ENCODE data around the gene ADGRD1. TPM values are rescaled to one million over a fixed set of nuclear protein-coding genes. Genes with fewer than 3 reads are reported as not detected.

Gene ADGRD1
- total RNA-seq, 2 donors from 2014 or later, result 2.7 TPM; not detected in 1

- no peaks in the 10 kb centered on the region for H3K4me1 Mint-ChIP-seq
- no peaks in the 10 kb centered on the region for H3K9me3 Mint-ChIP-seq
- H3K27me3 Mint-ChIP-seq, result peaks cover 18% of the 10 kb centered on the region
- H3K36me3 Mint-ChIP-seq (ENCODE audit: low read depth), result no peaks in the 10 kb centered on the region
- ATAC-seq (replicated peaks), result no peak
- no peak overlapping the region for H3K27ac Mint-ChIP-seq
- no peak overlapping the region for H3K4me3 Mint-ChIP-seq
These were observed 12.8 kb downstream of the ADGRD1 start for GRCh38 chr12:130966443-130967030.

GRCh38 chr12:130967636-130968035 lies 13.9 kb downstream of the ADGRD1 start:
- Mint-ChIP-seq H3K9me3 (no peaks in the 10 kb centered on the region), H3K36me3 (ENCODE audit: low read depth) (no peaks in the 10 kb centered on the region), H3K27ac (no peak overlapping the region), H3K4me3 (no peak overlapping the region), H3K27me3 (peaks cover 11% of the 10 kb centered on the region), H3K4me1 (no peaks in the 10 kb centered on the region)
- no peak for ATAC-seq (replicated peaks)

GRCh38 chr12:130968611-130969010 lies 14.9 kb downstream of the ADGRD1 start:
- H3K4me3 Mint-ChIP-seq, result no peak overlapping the region
- no peaks in the 10 kb centered on the region for H3K4me1 Mint-ChIP-seq
- no peak overlapping the region for H3K27ac Mint-ChIP-seq
- no peak for ATAC-seq (replicated peaks)
- H3K27me3 Mint-ChIP-seq, result peaks cover 8% of the 10 kb centered on the region
- no peaks in the 10 kb centered on the region for H3K36me3 Mint-ChIP-seq (ENCODE audit: low read depth)
- no peaks in the 10 kb centered on the region for H3K9me3 Mint-ChIP-seq

- Mint-ChIP-seq H3K27ac (no peak overlapping the region), H3K4me1 (no peaks in the 10 kb centered on the region), H3K9me3 (no peaks in the 10 kb centered on the region), H3K4me3 (no peak overlapping the region), H3K27me3 (peaks cover 8% of the 10 kb centered on the region), H3K36me3 (ENCODE audit: low read depth) (no peaks in the 10 kb centered on the region)
- no peak for ATAC-seq (replicated peaks)
These were observed 15.5 kb downstream of the ADGRD1 start for GRCh38 chr12:130969223-130969622.

GRCh38 chr12:130970165-130970907 lies 16.6 kb downstream of the ADGRD1 start:
- Mint-ChIP-seq H3K27ac (no peak overlapping the region), H3K9me3 (no peaks in the 10 kb centered on the region), H3K27me3 (peaks cover 8% of the 10 kb centered on the region), H3K4me1 (no peaks in the 10 kb centered on the region), H3K4me3 (no peak overlapping the region), H3K36me3 (ENCODE audit: low read depth) (no peaks in the 10 kb centered on the region)
- no peak for ATAC-seq (replicated peaks)

DNA sequence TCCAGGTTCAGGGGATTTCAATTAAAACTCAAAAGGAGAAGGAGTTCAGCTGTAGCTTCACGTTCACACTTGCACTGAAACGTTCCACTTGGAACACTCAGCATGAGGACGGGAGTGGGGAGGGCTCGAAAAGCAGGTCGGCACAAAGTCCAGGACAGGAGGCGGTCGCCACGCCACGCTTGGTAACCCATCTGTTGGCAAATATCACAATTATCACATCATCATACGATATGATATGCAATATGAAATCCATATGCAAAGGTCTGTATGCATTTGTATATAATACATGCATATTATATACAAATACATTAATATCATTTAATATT lies 17.2 kb downstream of the ADGRD1 start:
- H3K27me3 Mint-ChIP-seq, result peaks cover 4% of the 10 kb centered on the region
- H3K4me3 Mint-ChIP-seq, result no peak overlapping the region
- no peaks in the 10 kb centered on the region for H3K9me3 Mint-ChIP-seq
- no peaks in the 10 kb centered on the region for H3K36me3 Mint-ChIP-seq (ENCODE audit: low read depth)
- no peak for ATAC-seq (replicated peaks)
- no peaks in the 10 kb centered on the region for H3K4me1 Mint-ChIP-seq
- no peak overlapping the region for H3K27ac Mint-ChIP-seq

DNA sequence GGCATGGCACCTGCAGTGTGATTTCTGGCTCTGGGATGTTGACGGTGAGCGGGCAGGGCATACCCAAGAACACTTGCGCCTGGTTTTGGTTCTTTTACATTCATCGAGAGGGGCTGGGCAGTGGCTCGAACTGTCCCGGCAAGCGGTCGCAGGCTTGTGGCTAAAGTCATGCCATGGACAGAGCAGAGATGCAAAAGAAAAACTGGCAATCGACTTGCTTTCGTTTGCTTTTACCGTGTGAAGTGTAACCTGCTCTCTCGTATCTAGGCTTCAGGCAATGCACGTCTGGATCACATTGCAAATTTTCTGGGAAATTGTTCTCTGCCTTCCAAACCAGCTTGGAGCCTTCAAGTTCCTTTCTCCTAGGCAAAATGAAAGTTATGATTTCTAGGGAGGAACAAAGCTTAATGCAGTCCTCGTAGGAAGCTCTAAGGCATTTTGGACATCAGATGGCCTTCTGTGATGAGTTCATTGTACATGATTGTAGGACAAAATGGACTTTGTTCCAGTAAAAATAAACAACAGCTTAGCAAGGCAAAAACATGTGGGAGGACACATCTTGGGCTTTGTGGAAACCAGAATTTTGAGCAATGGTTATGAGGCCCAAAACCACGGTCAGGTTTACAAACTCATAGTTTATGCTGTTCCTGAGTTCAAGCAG lies 18.3 kb downstream of the ADGRD1 start:
- H3K9me3 Mint-ChIP-seq, result no peaks in the 10 kb centered on the region
- no peak for ATAC-seq (replicated peaks)
- H3K4me1 Mint-ChIP-seq, result no peaks in the 10 kb centered on the region
- no peak overlapping the region for H3K27ac Mint-ChIP-seq
- H3K27me3 Mint-ChIP-seq, result peaks cover 4% of the 10 kb centered on the region
- no peaks in the 10 kb centered on the region for H3K36me3 Mint-ChIP-seq (ENCODE audit: low read depth)
- H3K4me3 Mint-ChIP-seq, result no peak overlapping the region

DNA sequence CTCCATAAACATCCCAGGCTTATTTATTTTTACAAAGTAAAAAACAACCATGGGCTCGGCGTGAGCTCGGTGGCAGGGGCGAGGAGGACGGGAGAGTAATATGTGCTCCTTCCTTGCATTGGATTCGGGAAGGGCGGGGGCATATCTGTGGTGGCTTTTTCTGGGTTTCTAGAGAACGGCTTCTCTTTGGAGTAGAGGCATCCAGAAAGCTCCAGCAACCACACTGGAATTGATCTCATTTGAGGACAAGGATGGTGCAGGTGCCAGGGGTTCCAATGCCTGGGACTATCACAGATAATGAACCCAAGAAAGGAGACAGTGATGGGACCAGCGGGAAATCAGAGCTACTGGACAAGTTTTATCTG lies 18.9 kb downstream of the ADGRD1 start:
- Mint-ChIP-seq H3K4me3 (no peak overlapping the region), H3K36me3 (ENCODE audit: low read depth) (no peaks in the 10 kb centered on the region), H3K27ac (no peak overlapping the region), H3K4me1 (no peaks in the 10 kb centered on the region), H3K27me3 (peaks cover 4% of the 10 kb centered on the region), H3K9me3 (no peaks in the 10 kb centered on the region)
- ATAC-seq (replicated peaks), result no peak

- no peaks in the 10 kb centered on the region for H3K4me1 Mint-ChIP-seq
- peaks cover 4% of the 10 kb centered on the region for H3K27me3 Mint-ChIP-seq
- H3K4me3 Mint-ChIP-seq, result no peak overlapping the region
- no peak for ATAC-seq (replicated peaks)
- H3K36me3 Mint-ChIP-seq (ENCODE audit: low read depth), result no peaks in the 10 kb centered on the region
- no peaks in the 10 kb centered on the region for H3K9me3 Mint-ChIP-seq
- H3K27ac Mint-ChIP-seq, result no peak overlapping the region
These were observed 19.4 kb downstream of the ADGRD1 start for GRCh38 chr12:130973109-130973508.

DNA sequence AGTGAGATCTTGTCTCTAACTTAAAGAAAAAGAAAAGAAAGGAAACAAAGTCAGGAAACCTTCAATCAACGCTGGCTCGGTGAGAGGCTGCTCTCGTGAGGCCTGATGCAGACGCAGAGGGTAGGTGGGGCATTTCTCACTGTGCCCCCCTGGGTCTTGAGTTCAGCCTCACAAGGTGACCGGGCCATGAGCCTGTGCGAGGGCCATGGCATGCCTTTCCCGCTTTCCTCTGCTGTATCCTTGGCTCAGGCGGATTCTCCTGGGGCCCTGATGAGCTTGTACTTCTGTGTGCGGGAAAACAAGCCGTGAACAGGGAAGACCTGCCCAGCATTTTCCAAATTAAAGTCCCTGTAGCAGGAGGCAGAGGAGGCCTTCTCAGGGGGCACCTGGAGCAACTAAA lies 20.2 kb downstream of the ADGRD1 start:
- no peak for ATAC-seq (replicated peaks)
- H3K4me3 Mint-ChIP-seq, result no peak overlapping the region
- no peaks in the 10 kb centered on the region for H3K9me3 Mint-ChIP-seq
- H3K27me3 Mint-ChIP-seq, result peaks cover 5% of the 10 kb centered on the region
- no peaks in the 10 kb centered on the region for H3K36me3 Mint-ChIP-seq (ENCODE audit: low read depth)
- H3K27ac Mint-ChIP-seq, result no peak overlapping the region
- no peaks in the 10 kb centered on the region for H3K4me1 Mint-ChIP-seq

DNA sequence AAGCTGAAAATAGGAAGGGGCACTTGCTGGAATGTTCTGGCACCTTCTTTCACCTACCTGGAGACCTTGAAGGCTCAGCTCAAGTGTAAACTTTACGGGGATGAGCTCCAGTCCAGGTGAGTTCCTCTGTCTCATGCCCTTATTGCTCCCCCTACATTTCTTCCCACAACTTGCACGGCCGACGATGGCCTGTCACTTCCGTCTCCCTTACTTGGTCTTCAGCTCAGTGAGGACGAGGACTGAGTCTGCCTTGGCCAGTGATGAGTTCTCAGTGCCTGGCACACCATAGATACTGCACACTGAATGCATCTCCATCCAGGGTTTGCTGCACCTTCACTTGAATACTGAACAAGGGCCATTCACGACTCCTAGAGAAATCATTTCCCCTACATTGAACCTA lies 21.4 kb downstream of the ADGRD1 start:
- Mint-ChIP-seq H3K9me3 (no peaks in the 10 kb centered on the region), H3K4me3 (no peak overlapping the region), H3K4me1 (no peaks in the 10 kb centered on the region), H3K27ac (no peak overlapping the region), H3K27me3 (peaks cover 3% of the 10 kb centered on the region), H3K36me3 (ENCODE audit: low read depth) (no peaks in the 10 kb centered on the region)
- no peak for ATAC-seq (replicated peaks)

GRCh38 chr12:130976171-130976720 lies 22.5 kb downstream of the ADGRD1 start:
- Mint-ChIP-seq H3K27ac (no peak overlapping the region), H3K36me3 (ENCODE audit: low read depth) (no peaks in the 10 kb centered on the region), H3K4me3 (no peak overlapping the region), H3K4me1 (no peaks in the 10 kb centered on the region), H3K27me3 (peaks cover 8% of the 10 kb centered on the region), H3K9me3 (no peaks in the 10 kb centered on the region)
- no peak for ATAC-seq (replicated peaks)

GRCh38 chr12:130977046-130977742 lies 23.5 kb downstream of the ADGRD1 start:
- no peak overlapping the region for H3K4me3 Mint-ChIP-seq
- no peak for ATAC-seq (replicated peaks)
- H3K36me3 Mint-ChIP-seq (ENCODE audit: low read depth), result no peaks in the 10 kb centered on the region
- H3K9me3 Mint-ChIP-seq, result no peaks in the 10 kb centered on the region
- H3K27ac Mint-ChIP-seq, result no peak overlapping the region
- H3K27me3 Mint-ChIP-seq, result peaks cover 11% of the 10 kb centered on the region
- H3K4me1 Mint-ChIP-seq, result no peaks in the 10 kb centered on the region

GRCh38 chr12:130977743-130978095 lies 24.0 kb downstream of the ADGRD1 start:
- no peaks in the 10 kb centered on the region for H3K36me3 Mint-ChIP-seq (ENCODE audit: low read depth)
- H3K9me3 Mint-ChIP-seq, result no peaks in the 10 kb centered on the region
- H3K27ac Mint-ChIP-seq, result no peak overlapping the region
- H3K4me3 Mint-ChIP-seq, result no peak overlapping the region
- H3K27me3 Mint-ChIP-seq, result peaks cover 16% of the 10 kb centered on the region
- H3K4me1 Mint-ChIP-seq, result no peaks in the 10 kb centered on the region
- ATAC-seq (replicated peaks), result no peak

DNA sequence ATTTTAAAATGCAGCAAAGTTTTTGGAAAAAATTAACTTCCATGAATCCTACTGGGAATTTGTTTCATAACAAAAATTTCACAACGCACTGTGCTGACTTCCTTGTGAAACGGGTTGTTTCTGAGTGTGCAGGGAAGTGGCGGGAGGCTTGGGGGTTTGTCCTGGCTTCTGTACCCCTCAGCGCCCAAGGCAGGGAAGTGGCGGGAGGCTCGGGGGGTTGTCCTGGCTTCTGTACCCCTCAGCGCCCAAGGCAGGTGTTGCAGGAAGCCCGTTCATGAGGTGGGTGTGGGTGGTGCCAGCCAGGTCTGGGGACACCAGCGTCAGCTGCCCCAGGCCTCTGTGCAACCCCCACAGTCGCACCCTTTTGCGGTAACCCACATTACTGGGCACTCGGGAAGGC lies 25.1 kb downstream of the ADGRD1 start:
- H3K4me3 Mint-ChIP-seq, result no peak overlapping the region
- ATAC-seq (replicated peaks), result no peak
- no peak overlapping the region for H3K27ac Mint-ChIP-seq
- H3K9me3 Mint-ChIP-seq, result no peaks in the 10 kb centered on the region
- no peaks in the 10 kb centered on the region for H3K36me3 Mint-ChIP-seq (ENCODE audit: low read depth)
- no peaks in the 10 kb centered on the region for H3K4me1 Mint-ChIP-seq
- peaks cover 17% of the 10 kb centered on the region for H3K27me3 Mint-ChIP-seq

All from activated T-helper 17 cell treated with anti-CD3 and anti-CD28 coated beads, Interleukin-2, amount 50 U/mL, for 72 hours (primary cell).